C4-2B (cell line): ENCODE measurements around the gene FCGR2B.
"Not testable (repeated sequence)": the region's sequence is repeated elsewhere in the genome, so short reads cannot be mapped to it uniquely, and the experiment has no call there.

Experiments
- ZFX ChIP-seq: fragments of 450-650 bp; IDR thresholded peaks from 2 replicates; pipeline ENCODE4 v1.6.1; 2017
- TF ChIP-seq, protein P1 (sequence below): fragments of 450-650 bp; conservative IDR thresholded peaks from 2 replicates; pipeline ENCODE4 v1.5.1; 2017; ENCODE audit warnings: mild to moderate bottlenecking

DNA sequence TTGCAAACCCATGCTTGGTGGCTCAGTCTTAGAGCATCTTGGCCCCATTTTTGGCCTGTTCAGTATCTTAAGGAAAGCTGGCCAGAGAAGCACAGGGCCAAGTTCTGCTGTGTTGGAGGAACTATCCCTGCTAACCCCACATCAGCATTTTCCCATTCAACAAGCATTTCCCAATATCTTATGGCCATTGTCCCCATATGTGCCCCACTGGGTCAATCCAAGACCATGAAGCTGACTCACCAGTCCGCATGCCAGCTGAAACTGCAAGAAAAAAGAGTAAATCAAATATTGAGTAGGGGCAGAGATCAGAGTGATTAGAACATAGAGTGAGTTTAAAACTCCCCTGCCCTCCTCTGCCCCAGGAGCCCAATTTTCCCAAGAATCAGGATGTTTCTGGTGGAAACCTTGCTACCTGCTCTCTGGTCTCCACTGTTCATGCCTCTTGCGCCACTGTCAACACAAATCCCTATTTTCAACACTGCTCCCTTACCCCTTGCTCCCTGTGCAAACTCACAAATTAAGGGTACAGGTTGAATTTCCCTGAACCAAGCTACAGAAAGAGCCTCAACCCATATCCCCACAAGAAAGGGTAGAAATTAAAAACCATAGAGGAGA, 32.7 kb upstream of the FCGR2B start:
- TF ChIP-seq, protein P1, sequence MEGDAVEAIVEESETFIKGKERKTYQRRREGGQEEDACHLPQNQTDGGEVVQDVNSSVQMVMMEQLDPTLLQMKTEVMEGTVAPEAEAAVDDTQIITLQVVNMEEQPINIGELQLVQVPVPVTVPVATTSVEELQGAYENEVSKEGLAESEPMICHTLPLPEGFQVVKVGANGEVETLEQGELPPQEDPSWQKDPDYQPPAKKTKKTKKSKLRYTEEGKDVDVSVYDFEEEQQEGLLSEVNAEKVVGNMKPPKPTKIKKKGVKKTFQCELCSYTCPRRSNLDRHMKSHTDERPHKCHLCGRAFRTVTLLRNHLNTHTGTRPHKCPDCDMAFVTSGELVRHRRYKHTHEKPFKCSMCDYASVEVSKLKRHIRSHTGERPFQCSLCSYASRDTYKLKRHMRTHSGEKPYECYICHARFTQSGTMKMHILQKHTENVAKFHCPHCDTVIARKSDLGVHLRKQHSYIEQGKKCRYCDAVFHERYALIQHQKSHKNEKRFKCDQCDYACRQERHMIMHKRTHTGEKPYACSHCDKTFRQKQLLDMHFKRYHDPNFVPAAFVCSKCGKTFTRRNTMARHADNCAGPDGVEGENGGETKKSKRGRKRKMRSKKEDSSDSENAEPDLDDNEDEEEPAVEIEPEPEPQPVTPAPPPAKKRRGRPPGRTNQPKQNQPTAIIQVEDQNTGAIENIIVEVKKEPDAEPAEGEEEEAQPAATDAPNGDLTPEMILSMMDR: not testable (repeated sequence)
- not testable (repeated sequence) for TF ChIP-seq ZFX
